NCI-H82 (cell line): Measurements from ENCODE around the gene GRIN3B.
A peak's percentile ranks its signal among the peaks of the same experiment; 100 is the strongest.

Experiments
- DNase-seq: peaks from one replicate; lab custom pipeline; 2025; lab: John Stamatoyannopoulos, UW

The GRIN3B gene

GRCh38 chr19:964761-965694, 35.2 kb upstream of the GRIN3B start:
- DNase-seq: peak; percentile 30

- DNase-seq: no peak
These were observed 33.6 kb upstream of the GRIN3B start for GRCh38 chr19:966485-967088.

- DNase-seq: no peak
These were observed 29.5 kb upstream of the GRIN3B start for GRCh38 chr19:970695-971094.

- DNase-seq: no peak
These were observed 28.4 kb upstream of the GRIN3B start for GRCh38 chr19:971795-972194.

GRCh38 chr19:972281-972680, 27.9 kb upstream of the GRIN3B start:
- DNase-seq: no peak

- no peak for DNase-seq
These were observed 26.3 kb upstream of the GRIN3B start for GRCh38 chr19:973726-974563.

GRCh38 chr19:974564-975257, 25.5 kb upstream of the GRIN3B start:
- no peak for DNase-seq

GRCh38 chr19:976476-976875, 23.7 kb upstream of the GRIN3B start:
- DNase-seq: peak; percentile 78

GRCh38 chr19:977058-977464, 23.2 kb upstream of the GRIN3B start:
- no peak for DNase-seq

- no peak for DNase-seq
These were observed 20.9 kb upstream of the GRIN3B start for GRCh38 chr19:979318-979741.

- DNase-seq: no peak
These were observed 19.9 kb upstream of the GRIN3B start for GRCh38 chr19:980133-980998.

GRCh38 chr19:982567-983170, 17.6 kb upstream of the GRIN3B start:
- DNase-seq: peak; percentile 64

- DNase-seq: peak; percentile 88
These were observed 15.9 kb upstream of the GRIN3B start, which contains the start of gene WDR18 for GRCh38 chr19:984165-984967. TSS of gene WDR18 (plus strand) at chr19:984345. CDS start at chr19:984354, 9 bp downstream.

GRCh38 chr19:986083-986482, 14.1 kb upstream of the GRIN3B start:
- no peak for DNase-seq

GRCh38 chr19:988081-988480, 12.1 kb upstream of the GRIN3B start:
- no peak for DNase-seq

GRCh38 chr19:988510-988909, 11.7 kb upstream of the GRIN3B start:
- no peak for DNase-seq

- DNase-seq: no peak
These were observed 10.7 kb upstream of the GRIN3B start for GRCh38 chr19:989381-990081.

- DNase-seq: no peak
These were observed 10.1 kb upstream of the GRIN3B start for GRCh38 chr19:990119-990571.

- no peak for DNase-seq
These were observed 9.5 kb upstream of the GRIN3B start for GRCh38 chr19:990746-991145.
